GM23338 (cell line): ENCODE results near the gene EYS. TPM values are rescaled to one million over a fixed set of nuclear protein-coding genes. Genes with fewer than 3 reads are reported as not detected.

ENCODE experiments used
- ATAC-seq: fragments of 200-7000 bp; cut with Tn5 transposase; 3 replicates; pipeline ENCODE4 v1.9.1; 2020
- DNase-seq: peaks from one replicate; pipeline ENCODE4 v3.0.0-alpha.2; 2015; ENCODE audit warnings: low spot score
- H2AFZ ChIP-seq: fragments of 200-600 bp; sonication (generic); 2 replicates; pipeline ENCODE4 v1.8.0; 2016; ENCODE audit warnings: antibody characterized with exemption, mild to moderate bottlenecking, moderate library complexity
- H3F3A ChIP-seq: fragments of 200-600 bp; sonication (generic); replicated peaks from 2 replicates; pipeline ENCODE4 v1.8.0; 2017; ENCODE audit warnings: antibody characterized with exemption, mixed run types, low read depth
- H3K27ac ChIP-seq: fragments of 200-600 bp; sonication (generic); 2 replicates; pipeline ENCODE4 v1.6.1; 2016; ENCODE audit warnings: low read depth
- H3K27me3 ChIP-seq: fragments of 200-600 bp; sonication (generic); 2 replicates; pipeline ENCODE4 v1.8.0; 2016; ENCODE audit warnings: mild to moderate bottlenecking, mixed run types, moderate library complexity; ENCODE audit not compliant: insufficient read depth
- H3K36me3 ChIP-seq: fragments of 200-600 bp; sonication (generic); 2 replicates; pipeline ENCODE4 v1.8.0; 2016; ENCODE audit warnings: mild to moderate bottlenecking; ENCODE audit not compliant: insufficient read depth
- H3K4me1 ChIP-seq: fragments of 200-600 bp; sonication (generic); 2 replicates; pipeline ENCODE4 v1.8.0; 2016; ENCODE audit warnings: mild to moderate bottlenecking, moderate library complexity; ENCODE audit not compliant: insufficient read depth
- H3K4me2 ChIP-seq: fragments of 200-600 bp; sonication (generic); 2 replicates; pipeline ENCODE4 v1.7.1; 2017; ENCODE audit warnings: mixed run types
- H3K4me3 ChIP-seq: fragments of 200-600 bp; sonication (generic); 2 replicates; pipeline ENCODE4 v1.6.1; 2016; ENCODE audit warnings: mixed run types
- H3K79me2 ChIP-seq: fragments of 200-600 bp; sonication (generic); replicated peaks from 2 replicates; pipeline ENCODE4 v1.8.0; 2017; ENCODE audit warnings: mild to moderate bottlenecking; ENCODE audit not compliant: insufficient read depth
- H3K9me2 ChIP-seq: fragments of 200-600 bp; sonication (generic); 2 replicates; pipeline ENCODE4 v1.8.0; 2017; ENCODE audit not compliant: insufficient read depth
- H4K20me1 ChIP-seq: fragments of 200-600 bp; sonication (generic); replicated peaks from 2 replicates; pipeline ENCODE4 v1.8.0; 2017; ENCODE audit warnings: mild to moderate bottlenecking; ENCODE audit not compliant: insufficient read depth
- H3K27ac Mint-ChIP-seq: 2 replicates; pipeline ENCODE4 v1.8.0; 2020; ENCODE audit warnings: inconsistent platforms, mild to moderate bottlenecking, moderate library complexity, mixed read lengths
- H3K27me3 Mint-ChIP-seq: 3 replicates; pipeline ENCODE4 v1.8.0; 2022; ENCODE audit warnings: low read depth, mild to moderate bottlenecking, moderate library complexity, mixed read lengths, inconsistent platforms; ENCODE audit not compliant: insufficient read depth, poor library complexity
- H3K36me3 Mint-ChIP-seq: 3 replicates; pipeline ENCODE4 v1.8.0; 2021; ENCODE audit warnings: low read depth, mild to moderate bottlenecking, inconsistent platforms, moderate library complexity, mixed read lengths
- H3K4me1 Mint-ChIP-seq: 3 replicates; pipeline ENCODE4 v1.8.0; 2020; ENCODE audit warnings: mild to moderate bottlenecking, inconsistent platforms, mixed read lengths
- H3K4me3 Mint-ChIP-seq: 3 replicates; pipeline ENCODE4 v1.8.0; 2021; ENCODE audit warnings: moderate library complexity, mild to moderate bottlenecking, inconsistent platforms, mixed read lengths
- H3K9me3 Mint-ChIP-seq: 3 replicates; pipeline ENCODE4 v1.8.0; 2020; ENCODE audit warnings: moderate library complexity, mild to moderate bottlenecking, inconsistent platforms, mixed read lengths
- CREB1 ChIP-seq: fragments of 250-450 bp; sonication (Bioruptor Pico); IDR thresholded peaks from 2 replicates; pipeline ENCODE4 v1.5.0; 2020; ENCODE audit warnings: low read depth, mild to moderate bottlenecking, moderate library complexity
- CTCF ChIP-seq, 2 experiments: fragments of 200-600 bp in 1 of 2; sonication (generic) in 1 of 2; conservative IDR thresholded peaks; 2 replicates each; pipeline versions ENCODE4 v1.5.1 to v1.6.1; 2016 to 2017; ENCODE audit warnings: antibody characterized with exemption in 2 of 2, low read depth in 2 of 2, mild to moderate bottlenecking in 2 of 2, moderate library complexity in 1 of 2
- ETS1 ChIP-seq: IDR thresholded peaks from 2 replicates; pipeline ENCODE4 v1.6.1; 2016; ENCODE audit warnings: antibody characterized with exemption
- EZH2 ChIP-seq: fragments of 200-600 bp; sonication (generic); IDR thresholded peaks from one replicate; pipeline ENCODE4 v1.8.0; 2017; ENCODE audit warnings: antibody characterized with exemption, mild to moderate bottlenecking, low read depth; ENCODE audit not compliant: unreplicated experiment
- EZH2phosphoT487 ChIP-seq: fragments of 200-600 bp; sonication (generic); IDR thresholded peaks from one replicate; pipeline ENCODE4 v1.8.1; 2018; ENCODE audit warnings: antibody characterized with exemption; ENCODE audit not compliant: unreplicated experiment
- JUNB ChIP-seq: IDR thresholded peaks from one replicate; pipeline ENCODE4 v1.6.1; 2016; ENCODE audit warnings: antibody characterized with exemption; ENCODE audit not compliant: unreplicated experiment
- NANOG ChIP-seq: IDR thresholded peaks from 2 replicates; pipeline ENCODE4 v1.6.1; 2016; ENCODE audit warnings: antibody characterized with exemption, borderline replicate concordance
- POLR2AphosphoS5 ChIP-seq: IDR thresholded peaks from 2 replicates; pipeline ENCODE4 v1.6.1; 2016; ENCODE audit warnings: antibody characterized with exemption, low read depth
- REST ChIP-seq: IDR thresholded peaks from one replicate; pipeline ENCODE4 v1.6.1; 2018; ENCODE audit warnings: antibody characterized with exemption; ENCODE audit not compliant: unreplicated experiment
- STAT1 ChIP-seq: IDR thresholded peaks from one replicate; pipeline ENCODE4 v1.6.1; 2016; ENCODE audit warnings: antibody characterized with exemption; ENCODE audit not compliant: unreplicated experiment
- ZNF114 ChIP-seq: fragments of 250-450 bp; sonication (Bioruptor Pico); IDR thresholded peaks from 2 replicates; pipeline ENCODE4 v1.5.0; 2020; ENCODE audit warnings: mild to moderate bottlenecking, moderate library complexity
- ZNF331 ChIP-seq: fragments of 250-450 bp; sonication (Bioruptor Pico); IDR thresholded peaks from 2 replicates; pipeline ENCODE4 v1.5.0; 2020; ENCODE audit warnings: low read depth, mild to moderate bottlenecking, moderate library complexity
- ZNF462 ChIP-seq: fragments of 250-450 bp; sonication (Bioruptor Pico); IDR thresholded peaks from 2 replicates; pipeline ENCODE4 v1.5.0; 2020; ENCODE audit warnings: mild to moderate bottlenecking, moderate library complexity
- polyA plus RNA-seq: library from polyadenylated mRNA; unstranded; fragments of >200 nt; fragmentation: Nextera tagmentation; extraction: Ambion mirVana; gene quantifications from 2 replicates; pipeline ENCODE4 v1.2.1, GENCODE V29; 2016
- total RNA-seq: library from RNA; depleted of rRNA; stranded (reverse); fragments of >200 nt; shearing (Covaris generic); gene quantifications from 2 replicates; pipeline ENCODE4 v1.2.3, GENCODE V29; 2014

Gene EYS
- total and polyA plus RNA-seq, 2 experiments from 2014 or later, result 0.38 to 0.52 TPM

GRCh38 chr6:65746302-65746701 is 39.3 kb upstream of the EYS start:
- Histone ChIP-seq H4K20me1 (no peaks in the 10 kb centered on the region), H3F3A (no peaks in the 10 kb centered on the region), H3K27me3 (no peaks in the 10 kb centered on the region), H3K79me2 (no peaks in the 10 kb centered on the region), H3K36me3 (no peaks in the 10 kb centered on the region), H3K27ac (no peak overlapping the region), H3K4me2 (no peak overlapping the region), H3K9me2 (0 out of 2 replicates have a peak, but pooled peaks cover 4% of the 10 kb centered on the region), H3K4me3 (no peak overlapping the region), H3K4me1 (no peaks in the 10 kb centered on the region), H2AFZ (no peak overlapping the region)
- no peak for DNase-seq
- no peaks in the 10 kb centered on the region for H3K27me3 Mint-ChIP-seq
- H3K9me3 Mint-ChIP-seq, result peaks cover 46% of the 10 kb centered on the region
- no peak for ATAC-seq
- no peaks in the 10 kb centered on the region for H3K4me1 Mint-ChIP-seq
- peaks cover 7% of the 10 kb centered on the region for H3K36me3 Mint-ChIP-seq
- no peak overlapping the region for H3K27ac Mint-ChIP-seq
- TF ChIP-seq ETS1 (no peak), POLR2AphosphoS5 (no peak), CTCF (conservative IDR thresholded peaks at IDR 0.05; ENCODE audit: low read depth in 2 of 2) (no peak), JUNB (no peak), CREB1 (no peak), NANOG (no peak), REST (no peak), EZH2phosphoT487 (no peak), ZNF331 (CRISPR knock-in tag) (no peak), ZNF114 (CRISPR knock-in tag) (no peak), STAT1 (no peak), EZH2 (no peak), ZNF462 (no peak)
- H3K4me3 Mint-ChIP-seq, result no peak overlapping the region
